ENCODE measurements around the gene WHRN.

WHRN gene

DNA sequence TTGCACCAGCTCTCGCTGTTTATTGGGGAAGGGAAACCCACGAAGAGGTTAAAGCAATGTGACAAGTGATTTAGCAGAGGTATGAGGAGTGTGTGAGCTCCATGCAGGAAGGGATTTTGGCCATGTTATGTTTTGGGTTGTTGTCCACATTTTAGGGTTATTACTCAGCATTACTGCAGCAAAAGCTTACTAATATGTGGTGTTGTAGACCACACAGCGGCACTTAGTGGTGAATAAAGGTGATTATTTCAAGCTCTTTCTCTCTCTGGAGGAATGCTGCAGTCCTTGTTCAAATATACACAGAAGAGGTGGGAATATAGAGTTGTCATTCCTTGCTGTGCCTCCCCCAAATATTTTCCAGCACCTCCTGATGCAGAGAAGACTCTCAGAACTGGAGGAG, 87.8 kb downstream of the WHRN start:
- Histone ChIP-seq H3K4me3 (ENCODE audit: low read depth, low read length) (no peak overlapping the region), H3K36me3 (no peaks in the 10 kb centered on the region), H3K27me3 (no peaks in the 10 kb centered on the region), H3K9me3 (no peaks in the 10 kb centered on the region), H3K4me1 (no peaks in the 10 kb centered on the region)
- no peak for DNase-seq
- TF ChIP-seq, protein P1, sequence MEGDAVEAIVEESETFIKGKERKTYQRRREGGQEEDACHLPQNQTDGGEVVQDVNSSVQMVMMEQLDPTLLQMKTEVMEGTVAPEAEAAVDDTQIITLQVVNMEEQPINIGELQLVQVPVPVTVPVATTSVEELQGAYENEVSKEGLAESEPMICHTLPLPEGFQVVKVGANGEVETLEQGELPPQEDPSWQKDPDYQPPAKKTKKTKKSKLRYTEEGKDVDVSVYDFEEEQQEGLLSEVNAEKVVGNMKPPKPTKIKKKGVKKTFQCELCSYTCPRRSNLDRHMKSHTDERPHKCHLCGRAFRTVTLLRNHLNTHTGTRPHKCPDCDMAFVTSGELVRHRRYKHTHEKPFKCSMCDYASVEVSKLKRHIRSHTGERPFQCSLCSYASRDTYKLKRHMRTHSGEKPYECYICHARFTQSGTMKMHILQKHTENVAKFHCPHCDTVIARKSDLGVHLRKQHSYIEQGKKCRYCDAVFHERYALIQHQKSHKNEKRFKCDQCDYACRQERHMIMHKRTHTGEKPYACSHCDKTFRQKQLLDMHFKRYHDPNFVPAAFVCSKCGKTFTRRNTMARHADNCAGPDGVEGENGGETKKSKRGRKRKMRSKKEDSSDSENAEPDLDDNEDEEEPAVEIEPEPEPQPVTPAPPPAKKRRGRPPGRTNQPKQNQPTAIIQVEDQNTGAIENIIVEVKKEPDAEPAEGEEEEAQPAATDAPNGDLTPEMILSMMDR (IDR thresholded peaks at IDR 0.05; ENCODE audit: low read depth, low read length) = no peak

DNA sequence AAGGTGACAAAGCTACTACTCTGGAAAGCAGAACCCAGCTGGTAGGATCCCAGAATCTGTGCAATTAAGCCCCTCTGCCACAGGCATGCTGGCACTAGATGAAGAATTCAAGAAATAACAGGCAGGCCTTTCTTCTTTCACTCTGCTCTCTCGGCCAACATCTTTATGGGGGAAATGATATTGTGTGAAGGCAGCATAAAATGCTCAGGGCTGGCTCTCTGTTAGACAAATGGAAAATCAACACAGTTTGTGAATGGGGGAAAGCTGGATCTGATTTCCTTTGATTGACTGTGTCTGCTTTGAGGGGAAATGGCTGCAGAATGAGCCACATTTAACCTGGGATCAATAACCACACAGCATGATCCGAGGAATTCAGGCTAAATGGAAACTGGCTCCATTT, 88.4 kb downstream of the WHRN start:
- Histone ChIP-seq H3K27me3 (no peaks in the 10 kb centered on the region), H3K36me3 (no peaks in the 10 kb centered on the region), H3K4me1 (no peaks in the 10 kb centered on the region), H3K4me3 (ENCODE audit: low read depth, low read length) (no peak overlapping the region), H3K9me3 (no peaks in the 10 kb centered on the region)
- TF ChIP-seq, protein P1 (IDR thresholded peaks at IDR 0.05; ENCODE audit: low read depth, low read length) = no peak
- DNase-seq = no peak

DNA sequence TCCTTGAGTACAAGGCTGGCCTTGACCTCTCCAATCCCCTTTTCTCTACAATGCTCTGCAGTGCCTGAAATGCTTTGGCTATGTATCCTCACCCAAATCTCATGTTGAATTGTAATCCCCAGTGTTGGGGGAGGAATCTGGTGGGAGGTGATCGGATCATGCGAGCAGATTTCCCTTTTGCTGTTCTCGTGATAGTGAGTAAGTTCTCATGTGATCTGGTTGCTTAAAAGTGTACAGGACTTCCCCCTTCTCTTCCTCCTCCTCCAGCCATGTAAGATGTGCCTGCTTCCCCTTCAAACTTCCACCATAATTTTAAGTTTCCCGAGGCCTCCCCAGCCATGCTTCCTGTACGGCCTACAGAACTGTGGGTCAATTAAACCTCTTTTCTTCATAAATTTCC, 89.0 kb downstream of the WHRN start:
- TF ChIP-seq, protein P1 (IDR thresholded peaks at IDR 0.05; ENCODE audit: low read depth, low read length) = no peak

DNA sequence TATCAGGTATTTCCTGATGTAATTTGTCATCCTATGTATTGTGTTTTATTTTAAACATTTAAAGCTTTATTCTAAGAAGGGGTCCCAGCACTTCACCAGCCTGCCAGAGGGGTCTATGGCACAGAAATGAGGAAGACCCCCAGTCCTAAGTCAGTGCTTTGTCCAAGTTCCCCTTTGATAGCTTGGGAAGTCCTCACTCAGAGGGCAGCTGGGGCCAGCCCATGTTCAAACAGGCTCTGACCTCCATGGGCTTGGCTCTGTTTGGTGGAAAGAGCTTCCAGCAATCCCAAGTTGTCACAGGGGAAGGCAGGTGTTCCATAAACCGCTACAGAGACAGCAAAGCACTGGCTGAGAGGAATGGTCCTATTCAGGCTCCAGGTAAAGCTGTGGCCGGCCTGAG, 90.9 kb downstream of the WHRN start:
- H3K36me3 ChIP-seq = no peaks in the 10 kb centered on the region
- H3K9me3 ChIP-seq = no peaks in the 10 kb centered on the region
- H3K4me1 ChIP-seq = no peaks in the 10 kb centered on the region
- DNase-seq = no peak
- no peaks in the 10 kb centered on the region for H3K27me3 ChIP-seq
- no peak overlapping the region for H3K4me3 ChIP-seq (ENCODE audit: low read depth, low read length)
- TF ChIP-seq, protein P1 (IDR thresholded peaks at IDR 0.05; ENCODE audit: low read depth, low read length) = no peak

More for the DNA sequence above, 89.0 kb downstream of the WHRN start:
- H3K36me3 ChIP-seq = no peaks in the 10 kb centered on the region
- H3K4me3 ChIP-seq (ENCODE audit: low read depth, low read length) = no peak overlapping the region
- H3K27me3 ChIP-seq = no peaks in the 10 kb centered on the region
- no peak for DNase-seq
- H3K4me1 ChIP-seq = no peaks in the 10 kb centered on the region
- H3K9me3 ChIP-seq = no peaks in the 10 kb centered on the region

DNA sequence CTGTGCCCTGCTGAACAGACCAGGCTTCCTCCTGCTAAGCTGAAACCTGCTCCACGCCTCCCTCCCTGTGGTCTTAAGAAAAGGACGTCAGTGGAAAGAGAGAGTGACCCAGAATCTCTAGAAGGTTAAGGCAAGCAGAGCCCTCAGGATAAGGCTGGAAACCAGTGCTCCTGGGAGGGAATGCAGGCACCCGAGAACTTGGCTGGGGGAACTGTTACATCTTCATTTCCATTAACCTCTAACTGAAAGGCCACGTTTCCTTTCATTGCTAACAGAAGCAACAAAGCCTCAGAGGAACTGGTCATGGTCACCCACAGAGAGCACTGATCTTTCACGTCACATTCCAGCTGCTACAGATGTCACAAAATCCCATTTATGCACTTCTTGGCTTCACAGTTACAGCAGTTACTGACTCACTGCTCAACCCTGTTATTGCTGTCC, 91.4 kb downstream of the WHRN start:
- no peaks in the 10 kb centered on the region for H3K36me3 ChIP-seq
- TF ChIP-seq, protein P1 (IDR thresholded peaks at IDR 0.05; ENCODE audit: low read depth, low read length) = no peak
- H3K4me3 ChIP-seq (ENCODE audit: low read depth, low read length) = no peak overlapping the region
- no peaks in the 10 kb centered on the region for H3K27me3 ChIP-seq
- H3K4me1 ChIP-seq = no peaks in the 10 kb centered on the region
- no peak for DNase-seq
- H3K9me3 ChIP-seq = no peaks in the 10 kb centered on the region

DNA sequence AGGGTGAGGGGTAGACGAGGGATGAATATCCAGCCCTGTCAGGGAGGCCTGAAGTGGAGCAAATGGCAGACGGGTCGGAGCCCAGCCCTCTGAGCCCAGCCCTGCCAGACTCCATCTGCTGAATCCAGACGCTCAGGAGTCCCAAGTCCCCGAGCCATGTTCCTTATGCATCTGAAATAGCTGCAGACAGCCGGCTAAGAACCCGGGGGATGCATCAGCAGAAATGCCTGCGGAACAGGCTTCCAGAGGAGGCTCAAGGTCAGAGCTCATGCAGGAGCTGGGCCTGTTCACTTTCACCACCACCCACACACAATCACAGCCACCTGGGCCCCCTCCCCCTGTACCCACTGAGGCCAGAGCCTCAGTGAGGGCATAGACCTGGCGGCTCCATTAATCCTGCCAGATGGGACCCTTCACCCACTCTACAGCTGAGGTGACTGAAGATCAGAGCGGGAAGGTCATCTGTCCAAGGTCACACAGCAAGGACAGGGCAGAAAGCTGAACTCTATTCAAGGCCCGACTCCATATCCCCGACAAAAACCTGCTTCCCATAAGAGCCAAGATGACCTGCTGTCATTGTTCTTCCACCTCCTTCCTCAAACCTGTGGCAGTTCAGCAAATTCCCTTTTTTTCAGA, 93.1 kb downstream of the WHRN start:
- Histone ChIP-seq H3K36me3 (no peaks in the 10 kb centered on the region), H3K4me1 (no peaks in the 10 kb centered on the region), H3K27me3 (no peaks in the 10 kb centered on the region), H3K9me3 (no peaks in the 10 kb centered on the region), H3K4me3 (ENCODE audit: low read depth, low read length) (no peak overlapping the region)
- TF ChIP-seq, protein P1 (IDR thresholded peaks at IDR 0.05; ENCODE audit: low read depth, low read length) = no peak
- DNase-seq = no peak
